Muscle of arm (tissue), 12 donors: ENCODE results near the gene DCAF6. TPM values are rescaled to one million over a fixed set of nuclear protein-coding genes. Genes with fewer than 3 reads are reported as not detected.
"Not testable (repeated sequence)": the region's sequence is repeated elsewhere in the genome, so short reads cannot be mapped to it uniquely, and the experiment has no call there.

Experiments
- DNase-seq: peaks from one replicate; pipeline ENCODE4 v3.0.0-alpha.2; 2013
- polyA plus RNA-seq, 12 donors: library from polyadenylated mRNA; unstranded; fragments of 120-200 nt; gene quantifications; one replicate each; pipeline ENCODE4 v1.2.1, GENCODE V29; 2013; ENCODE audit not compliant: insufficient read length in 12 of 12

Gene DCAF6
- polyA plus RNA-seq, 12 donors, result 59.6 to 147 (median 133) TPM; not detected in 1

DNA sequence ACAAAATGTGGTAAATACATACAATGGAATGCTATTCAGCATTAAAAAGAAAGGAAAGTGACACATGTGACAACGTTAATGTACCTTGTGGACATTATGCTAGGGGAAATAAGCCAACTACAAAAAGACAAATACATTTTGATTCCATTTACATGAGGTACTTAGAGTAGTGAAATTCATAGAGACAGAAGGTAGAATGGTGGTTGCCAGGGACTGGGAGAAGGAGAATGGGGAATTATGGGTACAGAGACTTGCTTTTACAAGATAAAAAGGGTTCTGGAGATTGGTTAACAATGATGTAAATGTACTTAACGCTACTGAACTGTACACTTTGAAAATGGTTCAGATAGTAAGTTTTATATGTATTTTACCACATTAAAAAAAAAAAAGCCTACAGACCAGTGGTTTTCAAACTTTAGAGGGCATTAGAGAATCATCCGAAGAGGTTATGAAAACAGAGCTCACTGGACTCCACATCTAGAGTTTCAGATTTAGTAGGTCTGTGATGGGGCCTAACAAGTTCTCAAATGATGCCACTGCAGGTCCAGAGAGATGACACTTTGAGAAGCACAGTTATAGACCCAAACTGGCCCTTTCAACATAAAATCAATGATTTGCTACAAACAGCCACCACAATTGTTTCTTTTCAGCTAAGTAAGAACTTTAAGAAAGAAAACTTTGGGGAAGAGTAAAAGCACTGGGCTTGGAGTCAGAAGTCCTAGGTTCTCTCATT lies 13.0 kb upstream of the DCAF6 start:
- DNase-seq, result no peak

DNA sequence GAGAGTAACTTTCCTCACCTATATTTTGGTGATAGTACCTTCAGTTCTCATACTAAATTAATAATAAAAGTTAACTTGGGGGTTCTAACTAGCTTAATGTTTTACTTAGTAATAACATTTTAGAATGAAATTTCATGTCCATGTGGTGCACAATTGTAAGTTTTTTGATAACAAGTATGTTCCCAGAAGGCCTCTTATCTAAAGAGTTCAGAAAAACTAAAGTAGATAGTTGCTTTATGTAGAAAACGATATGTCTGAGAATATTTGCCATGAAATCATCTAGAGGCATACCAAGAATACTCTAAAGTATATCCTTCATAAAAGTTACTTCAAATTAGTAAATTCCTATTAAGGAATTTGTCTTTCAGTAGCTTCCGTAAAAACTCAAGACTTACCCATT lies 12.4 kb upstream of the DCAF6 start:
- no peak for DNase-seq

DNA sequence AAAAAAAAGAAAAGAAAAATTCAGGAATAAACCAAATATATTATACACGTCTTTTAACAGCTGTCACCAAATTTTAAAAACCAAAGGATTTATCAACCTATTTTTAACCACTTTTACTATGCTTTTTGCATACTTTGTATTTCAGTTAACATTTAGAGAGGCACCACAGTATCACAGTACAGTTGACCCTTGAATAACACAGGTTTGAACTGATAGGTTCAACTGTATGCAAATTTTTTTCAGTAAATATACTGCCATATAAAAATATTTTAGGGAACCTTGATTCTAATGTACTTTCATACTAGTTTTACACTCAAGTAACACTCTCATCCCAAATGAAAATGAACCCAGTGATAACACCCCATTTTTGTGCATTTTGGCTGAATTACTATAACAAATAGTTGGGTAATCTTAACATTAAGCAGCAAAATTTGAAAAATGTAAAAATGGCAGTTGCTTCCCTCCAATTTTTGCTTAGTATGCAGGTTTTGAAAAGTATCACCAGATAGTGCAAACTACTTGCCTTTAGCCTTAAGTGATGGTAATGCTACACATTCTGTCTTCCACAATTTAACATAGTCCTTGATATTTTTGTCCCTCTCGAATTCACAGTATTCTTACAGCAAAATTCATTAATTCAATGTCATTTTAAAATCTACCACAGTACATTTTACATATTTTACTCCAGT lies 11.8 kb upstream of the DCAF6 start:
- DNase-seq, result no peak

DNA sequence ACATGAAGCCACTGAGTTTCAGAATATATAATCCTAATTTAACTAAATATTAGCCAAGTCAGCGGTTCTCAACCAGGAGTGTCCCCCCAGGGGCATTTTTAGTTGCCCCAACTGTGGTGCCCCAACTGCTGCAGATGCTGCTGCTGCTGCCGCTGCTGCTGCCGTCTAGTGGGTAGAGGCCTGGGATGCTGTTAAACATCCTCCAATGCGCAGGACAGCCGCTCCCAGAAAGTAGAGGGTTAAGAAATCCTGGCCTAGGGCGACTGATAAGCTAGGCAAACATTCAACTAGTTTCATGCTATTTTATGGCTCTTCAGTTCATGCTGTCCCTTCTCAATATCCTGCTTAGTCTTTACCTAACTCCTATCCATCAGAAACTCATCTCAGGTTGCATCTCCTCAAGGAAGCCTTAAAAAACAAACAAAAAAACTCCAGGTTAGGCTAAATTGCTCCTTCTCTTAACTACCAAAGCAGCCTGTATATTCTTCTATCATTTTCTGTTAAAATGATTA lies 9.9 kb upstream of the DCAF6 start:
- no peak for DNase-seq

DNA sequence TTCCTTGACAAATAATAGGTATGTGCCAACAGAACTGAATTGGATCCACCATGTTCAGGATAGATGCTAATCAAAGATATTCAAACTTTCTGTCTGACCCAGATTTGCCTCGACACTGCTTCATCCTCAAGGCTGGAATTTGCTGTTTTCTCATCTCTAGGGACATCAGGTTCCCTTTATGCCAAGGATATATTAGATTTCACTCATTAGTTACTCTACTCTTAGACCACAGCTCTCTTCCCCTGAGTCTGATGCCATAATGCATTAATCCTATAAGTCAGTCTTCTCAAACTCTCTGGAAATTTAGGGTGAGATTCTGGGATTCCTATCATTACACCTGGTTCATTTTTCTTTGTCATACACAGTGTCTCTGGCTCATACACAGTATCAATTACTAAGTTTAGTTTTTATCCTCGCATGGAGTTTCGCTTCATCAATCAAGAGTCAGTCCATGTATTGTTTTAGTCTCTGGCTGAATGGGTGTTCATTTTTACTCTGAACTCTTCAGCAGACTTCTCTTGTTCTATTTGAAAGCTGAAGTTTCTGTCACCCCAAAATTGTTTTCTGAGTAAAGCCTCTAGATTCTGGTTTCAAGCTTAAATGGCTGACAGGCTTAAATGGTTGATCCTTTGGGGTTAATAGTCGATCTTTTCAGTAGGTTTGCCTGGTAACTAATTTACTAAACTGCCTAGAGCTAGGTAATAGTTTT lies 9.3 kb upstream of the DCAF6 start:
- no peak for DNase-seq

DNA sequence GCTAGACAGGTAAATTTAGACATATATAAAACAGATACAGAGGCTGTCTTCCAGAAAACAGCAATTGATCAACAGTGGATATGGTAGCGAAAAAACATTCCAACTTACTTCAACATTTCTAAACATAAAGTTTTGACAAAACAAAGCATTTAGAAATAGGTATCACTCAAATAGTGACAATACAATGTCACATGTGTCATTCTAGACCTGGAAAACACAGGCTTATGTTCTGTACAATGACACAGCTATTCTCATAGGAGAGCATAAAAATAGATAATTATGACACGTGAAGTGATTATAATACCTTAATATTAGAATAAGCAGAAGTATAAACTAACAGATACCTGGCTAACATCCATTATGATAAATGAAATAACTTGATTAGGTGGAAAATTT lies 8.0 kb upstream of the DCAF6 start:
- DNase-seq, result no peak

DNA sequence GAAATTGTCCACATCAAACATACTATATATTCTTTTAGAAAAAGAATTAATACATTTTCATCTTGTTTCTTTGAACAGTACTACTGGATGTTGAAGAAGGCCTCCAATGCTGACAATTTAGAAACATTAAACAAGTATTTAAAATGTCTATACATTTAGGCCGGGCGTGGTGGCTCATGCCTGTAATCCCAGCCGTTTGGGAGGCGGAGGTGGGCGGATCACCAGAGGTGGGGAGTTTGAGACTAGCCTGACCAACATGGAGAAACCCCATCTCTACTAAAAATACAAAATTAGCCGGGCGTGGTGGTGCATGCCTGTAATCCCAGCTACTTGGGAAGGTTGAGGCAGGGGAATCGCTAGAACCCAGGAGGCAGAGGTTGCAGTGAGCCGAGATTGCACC lies 7.6 kb upstream of the DCAF6 start:
- not testable (repeated sequence) for DNase-seq

DNA sequence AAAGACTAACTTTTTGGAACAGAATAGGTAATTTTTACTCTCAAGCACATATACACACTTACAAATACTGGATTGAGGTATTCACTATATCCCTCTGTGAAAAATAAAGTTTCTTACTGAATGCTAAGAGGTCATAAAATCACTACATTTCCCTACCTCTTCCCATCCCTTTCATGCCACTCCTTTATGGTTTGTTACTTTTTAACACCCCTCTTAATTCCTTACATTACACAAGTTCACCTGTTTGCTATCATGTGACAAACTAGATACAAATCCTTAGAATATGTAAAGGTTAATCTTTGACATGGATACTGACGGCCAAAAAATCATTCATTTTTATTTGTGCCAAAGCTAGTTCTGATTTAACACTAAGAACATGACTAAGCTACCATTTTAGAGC lies 6.8 kb upstream of the DCAF6 start:
- DNase-seq, result no peak

DNA sequence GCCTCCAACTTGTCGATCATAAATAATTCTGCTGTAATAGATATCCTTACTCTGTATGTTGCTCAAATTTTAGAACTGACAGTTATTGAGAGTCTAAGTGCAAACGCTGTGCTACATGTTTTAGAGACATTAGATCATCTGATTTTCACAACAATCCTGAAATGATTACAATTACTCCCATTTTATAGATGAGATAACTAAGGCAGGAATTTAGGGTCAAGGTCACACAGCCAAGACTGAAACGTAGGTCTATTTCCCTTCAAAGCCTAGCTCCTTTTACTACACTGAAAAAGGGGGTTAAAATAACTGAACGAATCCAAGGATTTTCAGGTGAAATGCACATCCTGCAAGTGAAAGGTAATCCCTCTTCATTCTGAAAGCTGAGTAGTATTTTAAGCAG lies 2.7 kb upstream of the DCAF6 start:
- no peak for DNase-seq

DNA sequence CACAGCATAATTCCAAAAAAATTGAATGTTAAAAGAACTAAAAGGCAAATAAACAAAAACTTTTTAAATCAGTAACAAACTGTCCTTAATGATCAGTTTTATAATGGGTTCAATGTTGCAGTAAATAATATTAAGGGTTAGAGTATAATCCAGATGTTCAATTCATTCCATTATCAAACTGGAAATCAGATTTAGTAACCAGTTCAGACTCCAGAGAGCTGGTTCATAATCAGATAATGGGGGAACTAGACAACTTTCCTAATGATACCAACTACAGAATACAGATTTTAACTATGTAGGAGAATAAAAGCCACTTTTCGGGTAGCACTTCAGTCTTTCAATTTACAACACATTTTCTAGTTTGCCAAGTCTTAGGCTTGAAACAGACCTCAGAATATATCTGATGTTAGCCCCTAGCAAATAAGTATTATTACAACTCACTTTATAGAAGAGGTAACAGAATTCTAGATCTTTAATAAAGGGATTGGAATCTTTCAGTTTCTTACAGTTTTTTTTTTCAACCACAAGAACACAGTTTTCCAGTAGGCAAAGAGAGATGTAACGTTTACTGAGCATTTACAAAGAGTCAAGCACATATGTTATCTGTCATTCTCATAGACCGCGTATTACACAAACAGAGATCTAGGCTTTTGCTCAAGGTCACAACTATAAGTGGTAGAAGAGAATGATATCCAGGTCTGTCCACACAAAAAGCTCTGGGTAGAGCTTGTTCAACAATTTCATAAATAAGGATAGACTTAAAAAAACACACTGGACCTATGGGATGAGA lies 1.9 kb upstream of the DCAF6 start:
- no peak for DNase-seq

DNA sequence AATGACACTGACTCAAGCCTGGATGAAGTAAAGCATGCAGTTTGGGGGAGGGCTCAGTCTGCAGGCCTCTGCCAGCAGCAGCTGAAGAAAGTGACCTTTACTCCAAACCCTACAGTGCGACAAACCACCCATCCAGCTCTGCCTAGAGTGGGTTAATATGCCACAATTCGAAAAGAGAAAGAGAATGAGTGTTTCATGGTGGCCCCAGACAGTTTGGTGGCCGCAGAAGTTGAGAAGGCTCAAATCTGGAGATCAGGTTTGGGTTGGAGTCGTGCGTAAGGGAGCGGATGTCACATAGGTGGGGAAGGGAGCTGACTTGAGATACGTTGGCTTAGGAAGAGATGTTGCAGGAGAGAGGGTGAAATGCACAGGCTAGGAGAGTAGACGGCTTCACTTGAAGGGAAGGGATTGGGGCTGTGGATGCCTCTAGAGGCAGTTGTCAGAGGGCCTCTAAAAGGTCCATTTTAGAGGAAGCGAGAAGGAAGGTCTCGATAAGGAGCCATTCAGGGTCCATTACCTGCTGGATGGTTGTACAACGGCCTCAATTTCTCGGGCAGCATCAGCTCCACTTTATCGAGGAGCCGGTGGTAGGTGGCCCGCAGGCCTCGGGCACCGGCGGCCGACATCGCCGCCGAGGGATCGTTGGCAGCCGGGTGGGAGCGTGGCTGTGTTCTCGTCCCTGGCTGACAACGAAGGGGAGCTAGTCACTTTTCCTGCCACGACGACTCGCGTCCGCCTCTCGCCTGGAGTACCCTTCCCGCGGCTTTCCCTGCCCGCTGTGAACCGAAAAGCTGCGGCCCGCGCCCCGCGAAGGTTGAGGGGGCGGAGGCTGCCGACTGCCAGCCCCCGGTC lies 1.0 kb upstream of the DCAF6 start:
- peak; percentile 61 for DNase-seq

DNA sequence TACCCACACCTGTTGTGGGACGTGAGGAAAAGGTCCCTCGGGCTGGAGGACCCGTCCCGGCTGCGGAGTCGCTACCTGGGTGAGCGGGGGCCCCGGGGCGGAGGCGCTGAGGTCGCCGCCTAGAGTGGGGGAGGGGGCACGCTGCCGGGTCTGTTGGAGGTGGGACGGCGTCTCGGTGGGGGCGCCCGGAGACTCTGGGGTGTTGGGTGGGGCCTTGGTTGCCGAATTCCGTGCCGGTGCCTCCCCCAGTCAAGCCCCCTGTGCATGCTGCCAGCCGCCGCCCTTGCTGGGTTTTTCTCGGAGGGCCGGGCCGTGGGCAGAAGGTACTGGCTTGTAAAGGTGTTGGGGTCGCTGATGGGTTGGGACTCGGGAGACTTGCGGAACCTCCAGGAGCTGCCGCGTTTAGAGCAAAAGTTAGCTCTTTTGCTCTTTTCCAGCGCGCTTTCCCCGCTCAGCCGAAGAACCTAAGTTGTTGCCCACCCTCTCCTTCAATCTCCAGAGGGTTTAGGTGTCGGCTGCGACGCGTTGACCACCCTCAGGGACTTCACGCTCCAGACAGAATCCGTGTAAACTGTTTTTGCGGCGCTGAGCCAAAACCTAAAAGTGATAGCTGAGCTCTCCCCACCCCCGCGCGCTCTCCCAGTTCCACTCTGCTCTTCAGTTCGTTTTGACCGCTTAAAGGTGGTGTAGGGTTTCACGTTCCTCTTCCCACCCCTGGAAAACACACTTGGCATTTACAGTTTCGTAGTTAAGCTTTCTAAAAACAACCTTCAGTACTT lies 636 bp downstream of the DCAF6 start, which contains the start of gene MPC2:
Gene MPC2 (minus strand): TSS at position 143 of the 779 bp plus-strand sequence. CDS start 1,231 bp downstream, outside the sequence.
- DNase-seq, result peak; percentile 83

DNA sequence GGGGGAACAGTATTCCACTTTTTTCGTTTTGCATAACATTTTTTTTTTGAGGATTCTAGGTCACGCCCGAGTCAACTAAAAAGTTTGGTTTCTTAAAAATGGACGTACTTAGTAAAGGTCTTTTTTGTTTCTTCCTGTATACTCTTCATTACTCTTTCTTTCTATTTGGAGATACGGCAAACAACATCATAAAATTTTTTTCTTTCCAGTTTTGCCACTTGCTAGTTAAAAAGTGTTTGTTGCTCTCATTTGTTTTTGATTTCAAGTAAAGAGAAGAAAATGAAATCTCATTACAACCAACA lies 1.2 kb downstream of the DCAF6 start:
- no peak for DNase-seq

DNA sequence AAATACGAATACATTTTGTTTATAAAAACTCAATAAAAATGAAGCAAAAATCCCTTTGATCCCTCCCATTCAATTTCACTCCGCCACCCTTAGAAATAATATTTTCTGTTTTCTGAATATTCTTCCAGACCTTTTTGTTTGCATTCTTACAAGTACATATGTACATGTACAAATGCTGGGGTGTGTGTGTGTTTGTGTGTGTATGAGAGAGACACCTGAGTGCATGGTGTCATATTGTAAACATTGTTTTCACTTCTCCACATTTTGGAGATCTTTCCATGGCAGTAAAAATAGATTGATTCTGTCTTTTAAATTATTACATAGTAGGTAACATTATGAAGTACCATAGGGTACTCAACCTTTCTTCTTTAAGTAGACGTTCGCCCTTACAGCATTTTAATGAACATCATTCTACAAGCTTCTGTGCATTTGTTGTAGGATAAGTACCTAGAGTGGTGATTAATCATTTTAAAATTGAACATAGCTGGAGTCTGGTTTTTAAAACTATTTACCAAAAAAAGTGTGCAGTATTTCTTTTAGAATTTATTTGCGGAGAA lies 1.7 kb downstream of the DCAF6 start:
- DNase-seq, result no peak

DNA sequence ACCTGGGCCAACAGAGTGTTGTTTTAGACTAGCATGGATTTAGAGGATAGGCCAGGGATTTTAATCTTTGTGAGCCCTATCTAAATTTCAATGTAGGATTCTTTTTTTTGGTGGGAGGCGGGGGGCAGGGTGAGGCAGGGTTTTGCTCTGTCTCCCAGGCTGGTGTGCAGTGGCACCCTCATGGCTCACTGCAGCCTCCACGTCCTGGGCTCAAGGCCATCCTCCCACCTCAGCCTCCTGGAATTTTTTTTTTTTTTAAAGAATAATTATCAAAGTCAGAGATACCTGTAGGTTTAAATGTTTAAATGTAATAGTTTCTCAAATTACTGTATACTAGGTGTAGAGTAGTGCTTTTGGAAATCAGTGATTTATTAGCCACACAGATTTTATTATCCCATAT lies 3.8 kb downstream of the DCAF6 start:
- no peak for DNase-seq

DNA sequence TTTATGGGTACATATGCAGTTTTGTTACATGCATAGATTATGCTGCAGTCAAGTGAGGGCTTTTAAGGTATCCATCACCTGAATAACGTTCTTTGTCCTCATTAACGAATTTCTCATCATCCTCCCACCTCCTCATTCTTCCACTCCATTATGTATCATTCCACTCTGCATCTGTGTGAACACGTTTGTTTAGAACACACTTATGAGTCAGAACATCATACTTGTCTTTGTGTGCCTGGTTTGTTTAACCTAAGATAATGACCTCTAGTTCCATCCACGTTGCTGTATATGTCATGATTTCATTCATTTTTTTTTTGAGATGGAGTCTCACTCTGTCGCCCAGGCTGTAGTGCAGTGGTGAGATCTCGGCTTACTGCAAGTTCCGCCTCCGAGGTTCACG lies 7.1 kb downstream of the DCAF6 start:
- no peak for DNase-seq

DNA sequence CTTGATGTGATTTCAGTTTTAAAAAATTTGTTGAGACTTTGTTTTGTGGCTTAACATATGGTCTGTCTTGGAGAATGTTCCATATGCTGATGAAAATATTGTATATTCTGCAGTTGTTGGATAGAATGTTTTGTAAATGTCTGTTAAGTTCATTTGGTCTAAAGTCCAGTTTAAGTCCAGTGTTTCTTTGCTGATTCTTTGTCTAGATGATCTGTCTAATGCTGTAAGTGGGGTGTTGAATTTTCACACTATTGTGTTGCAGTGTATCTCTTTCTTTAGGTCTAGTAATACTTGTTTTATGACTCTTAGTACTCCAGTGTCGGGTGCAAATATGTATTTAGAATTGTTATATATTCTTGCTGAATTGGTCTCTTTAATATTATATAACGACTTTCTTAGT lies 11.2 kb downstream of the DCAF6 start:
- no peak for DNase-seq

DNA sequence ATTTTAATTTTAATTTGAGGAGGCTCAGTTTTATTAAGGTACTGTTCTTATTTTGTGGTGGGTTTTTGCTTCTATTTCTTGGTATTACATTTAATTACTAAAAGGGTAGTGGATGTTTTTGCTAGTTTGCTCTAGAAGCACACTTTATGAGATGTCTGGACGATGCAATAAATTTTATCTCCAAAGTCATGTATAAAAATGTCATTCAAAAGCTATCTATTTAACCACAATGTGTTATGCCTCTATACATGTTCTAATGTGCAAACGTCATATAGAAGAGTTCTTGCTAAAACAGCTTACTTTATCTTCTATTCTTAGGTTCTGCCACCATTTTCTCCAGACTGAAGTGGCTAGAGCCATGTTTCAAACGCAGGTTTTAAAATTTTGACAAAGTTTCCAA lies 13.3 kb downstream of the DCAF6 start:
- DNase-seq, result no peak

DNA sequence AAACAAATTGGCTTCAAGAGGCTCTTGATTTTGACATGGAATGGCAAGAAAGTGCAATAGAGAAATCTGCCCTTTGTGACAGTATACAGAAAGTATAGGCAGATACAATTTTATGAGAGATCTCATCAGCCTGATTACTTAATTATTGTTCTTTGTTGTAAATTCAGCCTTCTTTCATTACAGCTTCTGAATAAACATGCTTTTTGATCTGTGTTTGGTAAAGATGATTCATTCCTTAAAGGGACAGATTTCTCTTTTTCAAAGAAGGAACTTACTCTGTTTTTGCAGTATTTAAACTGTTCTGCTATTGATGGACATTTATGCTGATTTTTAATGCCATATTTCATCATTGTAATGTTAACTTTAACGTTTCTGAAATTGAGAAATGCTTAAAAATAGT lies 14.1 kb downstream of the DCAF6 start:
- no peak for DNase-seq

DNA sequence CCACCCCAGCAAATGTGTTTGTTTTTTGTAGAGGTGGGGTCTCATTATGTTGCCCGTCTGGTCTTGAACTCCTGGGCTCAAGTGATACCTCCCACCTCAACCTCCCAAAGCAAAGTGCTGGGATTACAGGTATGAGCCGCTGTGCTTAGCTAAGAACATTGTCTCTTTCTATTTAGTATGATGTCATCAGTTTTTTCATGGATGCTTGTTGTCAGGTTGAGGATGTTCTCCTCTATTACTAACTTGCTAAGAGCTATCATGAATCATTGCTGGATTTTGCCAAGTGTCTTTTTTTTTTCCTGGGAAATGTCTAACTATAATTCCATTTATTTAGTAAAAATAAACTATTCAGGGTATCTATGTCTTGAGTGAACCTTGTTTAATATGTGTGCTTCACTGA lies 19.4 kb downstream of the DCAF6 start:
- DNase-seq, result no peak
